GM12878 (cell line): ENCODE results near the gene HLX. TPM values are rescaled to one million over a fixed set of nuclear protein-coding genes. Genes with fewer than 3 reads are reported as not detected.

Experiments
- ATAC-seq: fragments of 200-7000 bp; cut with Tn5 transposase; 3 replicates; pipeline ENCODE4 v1.9.1; 2020; ENCODE audit warnings: mild to moderate bottlenecking, moderate library complexity
- BruUV-seq: library from RNA; stranded (reverse); fragments of 400-500 nt; replicated peaks from 2 replicates; lab custom pipeline; 2021; lab: Mats Ljungman, UMichigan
- CTCF ChIA-PET: fragments of 300-600 bp; sonication (Branson Sonifier 250); formaldehyde crosslinking; extraction: SDS; loops from one replicate; lab custom pipeline; 2021; ENCODE audit warnings: inconsistent platforms; lab: Yijun Ruan, JAX
- POLR2A ChIA-PET: fragments of 350-600 bp; formaldehyde crosslinking; extraction: SDS; loops from one replicate; lab custom pipeline; 2021; ENCODE audit warnings: inconsistent platforms; lab: Charles Lee
- RAD21 ChIA-PET: fragments of 300-600 bp; sonication (Branson Sonifier 250); formaldehyde crosslinking; loops from one replicate; lab custom pipeline; 2023; ENCODE audit warnings: antibody characterized with exemption; ENCODE audit not compliant: unreplicated experiment; lab: Charles Lee
- SMC1A ChIA-PET: fragments of 300-600 bp; sonication (Branson Sonifier 250); formaldehyde crosslinking; loops from one replicate; lab custom pipeline; 2023; ENCODE audit not compliant: unreplicated experiment, uncharacterized antibody; lab: Charles Lee
- DNase-seq: peaks from one replicate; pipeline ENCODE4 v3.0.0-alpha.2; 2011; ENCODE audit warnings: low read depth, low spot score
- FAIRE-seq: peaks from 3 replicates; lab custom pipeline; 2011; peaks lifted over from hg19 to GRCh38; lab: Jason Lieb, UNC
- H2AFZ ChIP-seq: 2 replicates; pipeline ENCODE4 v1.6.0; 2011; ENCODE audit warnings: low read depth, low read length, control low read depth; ENCODE audit not compliant: control insufficient read depth
- H3K27ac ChIP-seq: 2 replicates; pipeline ENCODE4 v1.5.1; 2011; ENCODE audit warnings: control low read depth; ENCODE audit not compliant: control insufficient read depth, insufficient read depth
- H3K27me3 ChIP-seq, 2 experiments: replicated peaks in 1 of 2; 2 replicates each; pipeline versions ENCODE4 v1.6.0 to v1.6.1; 2011; ENCODE audit warnings: low read length in 1 of 2; ENCODE audit not compliant: control insufficient read depth in 2 of 2, insufficient read depth in 2 of 2
- H3K36me3 ChIP-seq, 2 experiments: 2 replicates each; pipeline ENCODE4 v1.5.1; 2011; ENCODE audit warnings: low read length in 1 of 2; ENCODE audit not compliant: control insufficient read depth in 2 of 2, insufficient read depth in 2 of 2
- H3K4me1 ChIP-seq: 2 replicates; pipeline ENCODE4 v1.6.1; 2011; ENCODE audit warnings: mild to moderate bottlenecking, low read length, moderate library complexity, mixed read lengths; ENCODE audit not compliant: control insufficient read depth, insufficient read depth
- H3K4me2 ChIP-seq: 2 replicates; pipeline ENCODE4 v1.6.0; 2011; ENCODE audit warnings: control low read depth; ENCODE audit not compliant: control insufficient read depth, insufficient read depth
- H3K4me3 ChIP-seq: fragments of 200-600 bp; sonication (generic); 2 replicates; pipeline ENCODE4 v1.5.1; 2016
- H3K79me2 ChIP-seq: 2 replicates; pipeline ENCODE4 v1.6.0; 2011; ENCODE audit warnings: low read length; ENCODE audit not compliant: control insufficient read depth, insufficient read depth
- H3K9ac ChIP-seq: 2 replicates; pipeline ENCODE4 v1.8.0; 2011; ENCODE audit warnings: low read length, control low read depth, mixed read lengths; ENCODE audit not compliant: control insufficient read depth, insufficient read depth
- H3K9me3 ChIP-seq: replicated peaks from 3 replicates; pipeline ENCODE4 v1.5.1; 2011; ENCODE audit warnings: mild to moderate bottlenecking, low read length; ENCODE audit not compliant: control insufficient read depth, insufficient read depth
- H4K20me1 ChIP-seq: 2 replicates; pipeline ENCODE4 v1.6.0; 2011; ENCODE audit not compliant: control insufficient read depth, insufficient read depth
- ATF2 ChIP-seq: IDR thresholded peaks from 2 replicates; pipeline ENCODE4 v1.6.1; 2012; ENCODE audit warnings: low read length, inconsistent platforms
- CEBPB ChIP-seq, 2 experiments: fragments of 150-350 bp in 1 of 2; IDR thresholded peaks; 2 replicates each; pipeline ENCODE4 v1.6.1; 2012 to 2014; ENCODE audit warnings: low read depth in 2 of 2, low read length in 2 of 2, borderline replicate concordance in 1 of 2, inconsistent platforms in 1 of 2
- EZH2 ChIP-seq: IDR thresholded peaks from 2 replicates; pipeline ENCODE4 v1.6.1; 2012; ENCODE audit warnings: low read depth, mild to moderate bottlenecking, control low read depth, inconsistent platforms, low read length, borderline replicate concordance; ENCODE audit not compliant: control insufficient read depth
- FOXM1 ChIP-seq: IDR thresholded peaks from 2 replicates; pipeline ENCODE4 v1.6.1; 2012; ENCODE audit warnings: low read depth, mild to moderate bottlenecking, inconsistent platforms, low read length, moderate library complexity
- PRDM15 ChIP-seq: fragments of 450-650 bp; formaldehyde crosslinking; IDR thresholded peaks from 2 replicates; pipeline ENCODE4 v1.4.0; 2020; ENCODE audit warnings: mild to moderate bottlenecking, moderate library complexity
- RELA ChIP-seq: fragments of 450-650 bp; IDR thresholded peaks from 2 replicates; pipeline ENCODE4 v1.8.0; 2014; ENCODE audit warnings: borderline replicate concordance; ENCODE audit not compliant: partially characterized antibody
- TBL1XR1 ChIP-seq: IDR thresholded peaks from 2 replicates; pipeline ENCODE4 v1.6.1; 2012; ENCODE audit warnings: low read depth, low read length, improper control_type of control experiment
- TCF7 ChIP-seq: IDR thresholded peaks from 2 replicates; pipeline ENCODE4 v1.6.1; 2014; ENCODE audit warnings: antibody characterized with exemption, borderline replicate concordance
- ZZZ3 ChIP-seq: IDR thresholded peaks from 2 replicates; pipeline ENCODE4 v1.6.1; 2011; ENCODE audit warnings: low read depth; ENCODE audit not compliant: control insufficient read depth, insufficient read length
- WGBS: methylation state at CpG from one replicate; pipeline ENCODE4 v1.1.6; 2016; ENCODE audit warnings: low lambda C conversion rate; ENCODE audit not compliant: insufficient replicate concordance, insufficient coverage; ENCODE audit errors: missing lambda C conversion rate; 5-methylcytosine and 5-hydroxymethylcytosine counted together
- in situ Hi-C: fragments of 300-500 bp; cut with MboI; formaldehyde crosslinking; loops from 9 replicates; pipeline ENCODE4 v1.14.3; 2018; ENCODE audit warnings: mixed read lengths
- intact Hi-C: fragments of 100-400 bp; cut with micrococcal nuclease; formaldehyde crosslinking; loops from one replicate; pipeline ENCODE4 v1.14.2; 2022; ENCODE audit not compliant: unreplicated experiment
- polyA plus RNA-seq, 11 experiments: library from polyadenylated mRNA; depleted of rRNA in 4 of 11; unstranded in 6 of 11; stranded (reverse) in 5 of 11; fragments of >200 nt; fragmentation: Nextera tagmentation in 4 of 11; fragmentation: Illumina TruSeq in 1 of 11; extraction: Ambion mirVana in 4 of 11; extraction: Trizol in 1 of 11; gene quantifications; 1 replicate in 1 of 11; 2 replicates in 10 of 11; pipeline versions ENCODE4 v1.2.1 to v1.2.3, GENCODE V29; 2011 to 2016; ENCODE audit warnings: inconsistent platforms in 2 of 11, missing spikeins in 2 of 11, low read depth in 1 of 11
- total RNA-seq, 4 experiments: library from RNA; depleted of rRNA in 3 of 4; stranded (reverse); fragments of >200 nt in 3 of 4; fragmentation: Illumina TruSeq in 1 of 4; extraction: Trizol in 1 of 4; gene quantifications; 2 replicates each; pipeline versions ENCODE4 v1.2.1 to v1.2.3, GENCODE V29; 2013 to 2021
- TF ChIP-seq, protein P1 (sequence below): fragments of 150-350 bp; IDR thresholded peaks from 2 replicates; pipeline ENCODE4 v1.6.1; 2016; ENCODE audit warnings: low read depth, low read length

Gene HLX
- total and polyA plus RNA-seq, 10 of the 15 experiments (the other 5 are each of a cell fraction or from before 2014, with no cell fraction given): 0.11 to 2.3 (median 1.1) TPM

GRCh38 chr1:220880726-220881506 is 1.7 kb downstream of the HLX start:
- Histone ChIP-seq H3K9me3 (no peaks in the 10 kb centered on the region; the same call in 2 of the 3 replicates), H3K4me3 (peak overlapping the region; percentile 32; the same call in 1 of the 2 replicates), H3K4me1 (peaks cover 15% of the 10 kb centered on the region), H3K9ac (no peak overlapping the region), H3K79me2 (no peaks in the 10 kb centered on the region), H4K20me1 (no peaks in the 10 kb centered on the region), H3K4me2 (peak overlapping the region; percentile 65), H3K36me3 (no peaks in the 10 kb centered on the region), H2AFZ (no peak overlapping the region), H3K27ac (no peak overlapping the region), H3K27me3 (peaks cover 0 to 17% of the 10 kb centered on the region in 2 experiments; a peak in 3 of 4 replicates)
- intact Hi-C loops (loop anchor here (1.0 kb wide), 1 partner anchor 14 kb away; no protein-coding TSS in a partner anchor), in situ Hi-C loops (no loop called here)
- DNase-seq: no peak
- BruUV-seq: TSS peak; percentile 73
- FAIRE-seq: no peak
- CTCF ChIA-PET: interaction anchor here (0.9 kb wide), 1 partner anchor 383 kb away, joined by 4 read pairs; no protein-coding TSS in a partner anchor
- RAD21 ChIA-PET: interaction anchor here (0.6 kb wide), 1 partner anchor 323 kb away, joined by 3 read pairs; no protein-coding TSS in a partner anchor
- peak; percentile 15 for ATAC-seq
- WGBS: 78% methylated on average over 36 of the region's 37 CpGs
- POLR2A ChIA-PET: interaction anchor here (0.6 kb wide), 1 partner anchor 27 kb away, joined by 5 read pairs; no protein-coding TSS in a partner anchor
- TF ChIP-seq RELA (no peak), PRDM15 (CRISPR knock-in tag) (no peak), ZZZ3 (no peak), FOXM1 (no peak), EZH2 (0 out of 2 replicates have a peak, but pooled peaks have one; percentile 37), ATF2 (no peak), TBL1XR1 (no peak), TCF7 (no peak), CEBPB (IDR thresholded peaks at IDR 0.05; ENCODE audit: borderline replicate concordance in 1 of 2, low read depth in 2 of 2, low read length in 2 of 2) (peak in 1 of 2 experiments; percentile 60; a peak in 1 of 4 replicates)
- TF ChIP-seq, protein P1, sequence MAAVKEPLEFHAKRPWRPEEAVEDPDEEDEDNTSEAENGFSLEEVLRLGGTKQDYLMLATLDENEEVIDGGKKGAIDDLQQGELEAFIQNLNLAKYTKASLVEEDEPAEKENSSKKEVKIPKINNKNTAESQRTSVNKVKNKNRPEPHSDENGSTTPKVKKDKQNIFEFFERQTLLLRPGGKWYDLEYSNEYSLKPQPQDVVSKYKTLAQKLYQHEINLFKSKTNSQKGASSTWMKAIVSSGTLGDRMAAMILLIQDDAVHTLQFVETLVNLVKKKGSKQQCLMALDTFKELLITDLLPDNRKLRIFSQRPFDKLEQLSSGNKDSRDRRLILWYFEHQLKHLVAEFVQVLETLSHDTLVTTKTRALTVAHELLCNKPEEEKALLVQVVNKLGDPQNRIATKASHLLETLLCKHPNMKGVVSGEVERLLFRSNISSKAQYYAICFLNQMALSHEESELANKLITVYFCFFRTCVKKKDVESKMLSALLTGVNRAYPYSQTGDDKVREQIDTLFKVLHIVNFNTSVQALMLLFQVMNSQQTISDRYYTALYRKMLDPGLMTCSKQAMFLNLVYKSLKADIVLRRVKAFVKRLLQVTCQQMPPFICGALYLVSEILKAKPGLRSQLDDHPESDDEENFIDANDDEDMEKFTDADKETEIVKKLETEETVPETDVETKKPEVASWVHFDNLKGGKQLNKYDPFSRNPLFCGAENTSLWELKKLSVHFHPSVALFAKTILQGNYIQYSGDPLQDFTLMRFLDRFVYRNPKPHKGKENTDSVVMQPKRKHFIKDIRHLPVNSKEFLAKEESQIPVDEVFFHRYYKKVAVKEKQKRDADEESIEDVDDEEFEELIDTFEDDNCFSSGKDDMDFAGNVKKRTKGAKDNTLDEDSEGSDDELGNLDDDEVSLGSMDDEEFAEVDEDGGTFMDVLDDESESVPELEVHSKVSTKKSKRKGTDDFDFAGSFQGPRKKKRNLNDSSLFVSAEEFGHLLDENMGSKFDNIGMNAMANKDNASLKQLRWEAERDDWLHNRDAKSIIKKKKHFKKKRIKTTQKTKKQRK: no peak
- SMC1A ChIA-PET: no interaction called here
